B cell (primary cell): ENCODE results near the gene ZBTB25. TPM values are rescaled to one million over a fixed set of nuclear protein-coding genes. Genes with fewer than 3 reads are reported as not detected.

Experiments
- ATAC-seq: fragments of 200-7000 bp; cut with Tn5 transposase; one replicate; pipeline ENCODE4 v1.10.0; 2021; ENCODE audit warnings: low read depth, mild to moderate bottlenecking, moderate number of reproducible peaks, moderate library complexity
- CTCF ChIA-PET: fragments of 350-600 bp; sonication (Branson Sonifier 250); formaldehyde crosslinking; loops from one replicate; lab custom pipeline; 2021; ENCODE audit warnings: antibody characterized with exemption, inconsistent platforms; lab: Charles Lee
- POLR2A ChIA-PET: fragments of 350-600 bp; sonication (Branson Sonifier 250); formaldehyde crosslinking; loops from one replicate; lab custom pipeline; 2021; ENCODE audit warnings: antibody characterized with exemption; lab: Charles Lee
- DNase-seq: peaks from one replicate; pipeline ENCODE4 v3.0.0; 2013
- H2AFZ ChIP-seq: 2 replicates; pipeline ENCODE4 v1.6.1; 2012; ENCODE audit warnings: mild to moderate bottlenecking, low read depth, low read length; ENCODE audit not compliant: insufficient read depth, poor library complexity, severe bottlenecking
- H3K27ac ChIP-seq, 2 donors: 1 replicate in 1 of 2; 2 replicates in 1 of 2; pipeline ENCODE4 v1.5.1; 2012 to 2013; ENCODE audit warnings: low read length in 2 of 2, mild to moderate bottlenecking in 2 of 2, moderate library complexity in 1 of 2
- H3K27me3 ChIP-seq, 4 experiments: fragments of 200-600 bp in 1 of 4; sonication (generic) in 1 of 4; replicated peaks in 1 of 4; 1 replicate in 2 of 4; 2 replicates in 2 of 4; pipeline versions ENCODE4 v1.6.1 to v1.7.0; 2013 to 2016; ENCODE audit warnings: low read length in 3 of 4, mild to moderate bottlenecking in 2 of 4, mixed read lengths in 1 of 4, moderate library complexity in 1 of 4; ENCODE audit not compliant: insufficient read depth in 4 of 4, control insufficient read depth in 3 of 4; ENCODE audit errors: control extremely low read depth in 1 of 4
- H3K36me3 ChIP-seq, 2 experiments: replicated peaks in 1 of 2; 1 replicate in 1 of 2; 2 replicates in 1 of 2; pipeline versions ENCODE4 v1.6.1 to v1.7.1; 2013; ENCODE audit warnings: low read length in 1 of 2; ENCODE audit not compliant: insufficient read depth in 2 of 2, control insufficient read depth in 1 of 2; ENCODE audit errors: control extremely low read depth in 1 of 2, extremely low read depth in 1 of 2
- H3K4me1 ChIP-seq, 2 donors: fragments of 200-600 bp in 1 of 2; sonication (generic) in 1 of 2; 1 replicate in 1 of 2; 2 replicates in 1 of 2; pipeline versions ENCODE4 v1.5.1 to v1.6.1; 2013 to 2017; ENCODE audit warnings: low read length in 2 of 2; ENCODE audit not compliant: control insufficient read depth in 2 of 2, insufficient read depth in 2 of 2
- H3K4me2 ChIP-seq: replicated peaks from 2 replicates; pipeline ENCODE3; 2012; ENCODE audit warnings: mild to moderate bottlenecking, low read depth, low read length; ENCODE audit not compliant: poor library complexity, severe bottlenecking
- H3K4me3 ChIP-seq, 5 experiments: fragments of 200-600 bp in 1 of 5; sonication (generic) in 1 of 5; 1 replicate in 3 of 5; 2 replicates in 2 of 5; pipeline versions ENCODE4 v1.5.1 to v1.7.0; 2011 to 2016; ENCODE audit warnings: low read length in 4 of 5, mild to moderate bottlenecking in 4 of 5, low read depth in 2 of 5, control low read depth in 1 of 5, moderate library complexity in 1 of 5; ENCODE audit not compliant: insufficient read depth in 1 of 5; ENCODE audit errors: control extremely low read depth in 1 of 5, extremely low read depth in 1 of 5
- H3K79me2 ChIP-seq: fragments of 200-600 bp; sonication (generic); one replicate; pipeline ENCODE4 v1.6.0; 2016; ENCODE audit warnings: low read length; ENCODE audit not compliant: control insufficient read depth, insufficient read depth
- H3K9ac ChIP-seq: fragments of 200-600 bp; sonication (generic); 2 replicates; pipeline ENCODE4 v1.6.1; 2017; ENCODE audit warnings: mild to moderate bottlenecking, low read length, moderate library complexity
- H3K9me3 ChIP-seq, 3 donors: one replicate each; pipeline versions ENCODE4 v1.6.1 to v1.7.1; 2013; ENCODE audit warnings: low read length in 2 of 3; ENCODE audit not compliant: control insufficient read depth in 2 of 3, insufficient read depth in 1 of 3; ENCODE audit errors: control extremely low read depth in 1 of 3
- H4K20me1 ChIP-seq: 2 replicates; pipeline ENCODE4 v1.6.0; 2012; ENCODE audit warnings: mild to moderate bottlenecking, low read length; ENCODE audit not compliant: insufficient read depth, control insufficient read depth, poor library complexity, severe bottlenecking
- H3K27ac Mint-ChIP-seq: one replicate; pipeline ENCODE4 v1.8.0; 2021; ENCODE audit warnings: mixed read lengths
- H3K27me3 Mint-ChIP-seq: one replicate; pipeline ENCODE4 v1.8.0; 2021; ENCODE audit warnings: mixed read lengths
- H3K4me1 Mint-ChIP-seq: one replicate; pipeline ENCODE4 v1.8.0; 2021; ENCODE audit warnings: mixed read lengths
- H3K4me3 Mint-ChIP-seq: one replicate; pipeline ENCODE4 v1.8.0; 2021; ENCODE audit warnings: mixed read lengths
- H3K9me3 Mint-ChIP-seq: one replicate; pipeline ENCODE4 v1.8.0; 2022; ENCODE audit warnings: mixed read lengths; ENCODE audit not compliant: insufficient read depth
- EZH2 ChIP-seq: IDR thresholded peaks from 2 replicates; pipeline ENCODE4 v1.6.1; 2012; ENCODE audit warnings: borderline replicate concordance, low read depth, mild to moderate bottlenecking, moderate library complexity, low read length; ENCODE audit not compliant: insufficient read depth, poor library complexity, severe bottlenecking
- WGBS: methylation state at CpG from one replicate; pipeline ENCODE4 v1.1.5; 2013; ENCODE audit warnings: missing lambda C conversion rate; ENCODE audit not compliant: insufficient coverage; 5-methylcytosine and 5-hydroxymethylcytosine counted together
- intact Hi-C: fragments of 100-400 bp; cut with micrococcal nuclease; formaldehyde crosslinking; loops from one replicate; pipeline ENCODE4 v1.10.0; 2022
- polyA plus RNA-seq: library from polyadenylated mRNA; depleted of rRNA; stranded (reverse); fragments of >200 nt; gene quantifications from 2 replicates; pipeline ENCODE4 v1.2.3, GENCODE V29; 2012
- total RNA-seq, 2 donors: library from RNA; stranded (reverse); fragments of 120-200 nt in 1 of 2; gene quantifications; 1 replicate in 1 of 2; 2 replicates in 1 of 2; pipeline versions ENCODE4 v1.2.3 to v1.2.4, GENCODE V29; 2013 to 2022
- TF ChIP-seq, protein P1 (sequence below): fragments of 200-600 bp; IDR thresholded peaks from one replicate; pipeline ENCODE4 v1.8.0; 2022; ENCODE audit warnings: antibody characterized with exemption, mild to moderate bottlenecking

ZBTB25 gene
- total and polyA plus RNA-seq, 2 donors (not counting 1 experiment from before 2014, with no cell fraction given): 20.8 to 45.7 TPM

DNA sequence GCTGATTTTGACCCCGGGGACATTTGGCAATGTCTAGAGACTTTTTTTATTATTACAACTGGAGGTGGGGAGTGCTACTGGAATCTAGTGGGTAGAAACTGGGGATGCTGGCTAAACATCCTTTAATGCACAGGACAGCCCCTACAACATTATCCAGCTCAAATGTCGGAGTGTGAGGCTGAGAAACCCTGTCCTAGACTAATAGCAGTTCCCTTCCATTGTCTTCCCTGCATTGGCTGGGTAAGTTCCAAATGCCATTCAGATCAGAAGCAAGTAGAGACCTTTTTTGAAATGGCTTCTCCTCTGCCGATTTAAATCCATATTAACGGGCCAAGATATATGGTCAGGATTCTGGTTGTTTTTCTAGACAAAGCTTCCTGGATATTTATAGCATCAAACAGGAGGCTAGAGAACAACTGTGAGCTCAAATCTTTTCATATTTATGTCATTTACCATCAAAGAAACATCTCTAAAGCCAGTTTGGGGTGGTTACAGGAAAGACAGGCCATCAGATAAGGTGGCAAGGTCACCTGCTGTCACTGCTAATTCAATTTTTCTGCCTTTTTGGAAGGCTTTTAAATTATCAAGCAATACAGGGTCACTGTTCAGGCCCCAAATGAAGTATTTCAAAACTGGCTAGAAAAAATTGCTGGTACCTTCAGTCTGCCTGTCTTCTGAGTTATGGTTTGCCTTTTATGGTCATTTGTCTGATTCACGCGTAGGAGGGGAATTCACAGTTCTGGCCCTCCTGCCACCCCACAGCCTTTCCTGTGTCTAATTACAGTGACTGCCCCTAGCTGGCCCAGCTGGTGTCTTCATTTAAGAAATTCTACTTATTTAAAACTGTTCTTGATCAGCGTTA is 58.4 kb downstream of the ZBTB25 start:
- ChIA-PET CTCF (interaction anchor here (0.9 to 4.2 kb wide), 6 partner anchors 14 to 191 kb away, joined by 3 to 54 read pairs (median 6); no protein-coding TSS in a partner anchor), POLR2A (interaction anchor here (0.8 to 3.1 kb wide), 3 partner anchors 17 to 60 kb away, joined by 5 to 11 read pairs (median 6); partner anchors contain the start of gene ZBTB1)
- Histone ChIP-seq H3K4me2 (peak overlapping the region; percentile 63), H3K9ac (peak overlapping the region; percentile 42), H3K79me2 (no peaks in the 10 kb centered on the region), H3K27ac (peak overlapping the region; percentile 77 to 99), H3K36me3 (peaks cover 13 to 40% of the 10 kb centered on the region in 2 experiments), H3K4me3 (peak overlapping the region in 1 of 5 experiments; percentile 43), H3K9me3 (no peaks in the 10 kb centered on the region), H4K20me1 (no peaks in the 10 kb centered on the region), H3K4me1 (peaks cover 26 to 40% of the 10 kb centered on the region in 2 donors), H3K27me3 (no peaks in the 10 kb centered on the region), H2AFZ (peak overlapping the region; percentile 75)
- 100% methylated on average over 1 of the region's 7 CpGs for WGBS
- Mint-ChIP-seq H3K4me1 (peaks cover 47% of the 10 kb centered on the region), H3K4me3 (peak overlapping the region; percentile 3), H3K27me3 (no peaks in the 10 kb centered on the region), H3K9me3 (no peaks in the 10 kb centered on the region), H3K27ac (peak overlapping the region; percentile 51)
- peak; percentile 77 for DNase-seq
- intact Hi-C loops: loop anchor here (2.0 to 5.0 kb wide), 2 partner anchors 20 to 57 kb away; partner anchors contain the start of genes AKAP5, ZBTB1 and ZBTB25
- ATAC-seq: peak; percentile 93
- no peak for TF ChIP-seq EZH2
- TF ChIP-seq, protein P1, sequence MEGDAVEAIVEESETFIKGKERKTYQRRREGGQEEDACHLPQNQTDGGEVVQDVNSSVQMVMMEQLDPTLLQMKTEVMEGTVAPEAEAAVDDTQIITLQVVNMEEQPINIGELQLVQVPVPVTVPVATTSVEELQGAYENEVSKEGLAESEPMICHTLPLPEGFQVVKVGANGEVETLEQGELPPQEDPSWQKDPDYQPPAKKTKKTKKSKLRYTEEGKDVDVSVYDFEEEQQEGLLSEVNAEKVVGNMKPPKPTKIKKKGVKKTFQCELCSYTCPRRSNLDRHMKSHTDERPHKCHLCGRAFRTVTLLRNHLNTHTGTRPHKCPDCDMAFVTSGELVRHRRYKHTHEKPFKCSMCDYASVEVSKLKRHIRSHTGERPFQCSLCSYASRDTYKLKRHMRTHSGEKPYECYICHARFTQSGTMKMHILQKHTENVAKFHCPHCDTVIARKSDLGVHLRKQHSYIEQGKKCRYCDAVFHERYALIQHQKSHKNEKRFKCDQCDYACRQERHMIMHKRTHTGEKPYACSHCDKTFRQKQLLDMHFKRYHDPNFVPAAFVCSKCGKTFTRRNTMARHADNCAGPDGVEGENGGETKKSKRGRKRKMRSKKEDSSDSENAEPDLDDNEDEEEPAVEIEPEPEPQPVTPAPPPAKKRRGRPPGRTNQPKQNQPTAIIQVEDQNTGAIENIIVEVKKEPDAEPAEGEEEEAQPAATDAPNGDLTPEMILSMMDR: no peak
